Upper lobe of left lung (tissue), 4 donors: ENCODE data around the gene SDK2.

Experiments
- CTCF ChIP-seq, 6 experiments: fragments of 450-650 bp in 4 of 6; fragments of 200-600 bp in 2 of 6; sonication (generic) in 2 of 6; IDR thresholded peaks; one replicate each; pipeline ENCODE4 v1.5.1; 2016 to 2019; ENCODE audit warnings: antibody characterized with exemption in 6 of 6
- EP300 ChIP-seq, 4 donors: sonication (generic); formaldehyde crosslinking; IDR thresholded peaks; one replicate each; pipeline ENCODE4 v1.5.1; 2017; ENCODE audit warnings: antibody characterized with exemption in 4 of 4, control low read depth in 2 of 4

GRCh38 chr17:73522696-73523095, 121.5 kb downstream of the SDK2 start:
- TF ChIP-seq CTCF (IDR thresholded peaks at IDR 0.05) (no peak), EP300 (IDR thresholded peaks at IDR 0.05) (no peak)
